Activated naive CD8-positive, alpha-beta T cell treated with anti-CD3 and anti-CD28 coated beads, Interleukin-2, amount 50 U/mL, for 24 hours (primary cell): ENCODE measurements around the gene SLIT3.
A peak's percentile ranks its signal among the peaks of the same experiment; 100 is the strongest.

Experiments used
- ATAC-seq: fragments of 150-1000 bp; cut with Tn5 transposase; one replicate; pipeline ENCODE4 v1.10.0; 2021
- DNase-seq: peaks from one replicate; pipeline ENCODE4 v3.0.0; 2021
- H3K27ac Mint-ChIP-seq: one replicate; pipeline ENCODE4 v1.8.0; 2021; ENCODE audit warnings: mild to moderate bottlenecking, mixed read lengths
- H3K27me3 Mint-ChIP-seq: one replicate; pipeline ENCODE4 v1.8.0; 2021; ENCODE audit warnings: mixed read lengths
- H3K36me3 Mint-ChIP-seq: one replicate; pipeline ENCODE4 v1.8.0; 2021; ENCODE audit warnings: low read depth, mixed read lengths
- H3K4me1 Mint-ChIP-seq: one replicate; pipeline ENCODE4 v1.8.0; 2021; ENCODE audit warnings: mixed read lengths
- H3K4me3 Mint-ChIP-seq: one replicate; pipeline ENCODE4 v1.8.0; 2021; ENCODE audit warnings: mild to moderate bottlenecking, moderate library complexity, mixed read lengths
- H3K9me3 Mint-ChIP-seq: one replicate; pipeline ENCODE4 v1.8.0; 2021; ENCODE audit warnings: mixed read lengths

Gene SLIT3

GRCh38 chr5:168844016-168844921 is 456.7 kb downstream of the SLIT3 start:
- DNase-seq (no peak), ATAC-seq (no peak)
- peaks cover 16% of the 10 kb centered on the region for H3K4me1 Mint-ChIP-seq
- H3K27ac Mint-ChIP-seq, result no peak overlapping the region
- no peaks in the 10 kb centered on the region for H3K36me3 Mint-ChIP-seq
- H3K9me3 Mint-ChIP-seq, result no peaks in the 10 kb centered on the region
- H3K27me3 Mint-ChIP-seq, result peaks cover 18% of the 10 kb centered on the region
- H3K4me3 Mint-ChIP-seq, result no peak overlapping the region

- Mint-ChIP-seq H3K27me3 (peaks cover 18% of the 10 kb centered on the region), H3K4me1 (peaks cover 20% of the 10 kb centered on the region), H3K36me3 (no peaks in the 10 kb centered on the region), H3K4me3 (no peak overlapping the region), H3K27ac (no peak overlapping the region), H3K9me3 (no peaks in the 10 kb centered on the region)
- DNase-seq, result no peak
- ATAC-seq, result no peak
Observed at GRCh38 chr5:168843277-168844015, 457.5 kb downstream of the SLIT3 start.

- ATAC-seq, result no peak
- peaks cover 26% of the 10 kb centered on the region for H3K4me1 Mint-ChIP-seq
- no peak overlapping the region for H3K4me3 Mint-ChIP-seq
- DNase-seq, result no peak
- H3K27me3 Mint-ChIP-seq, result peaks cover 18% of the 10 kb centered on the region
- no peaks in the 10 kb centered on the region for H3K36me3 Mint-ChIP-seq
- H3K27ac Mint-ChIP-seq, result peak overlapping the region; percentile 23
- H3K9me3 Mint-ChIP-seq, result no peaks in the 10 kb centered on the region
Observed at GRCh38 chr5:168842571-168843205, 458.3 kb downstream of the SLIT3 start.

- DNase-seq (no peak), ATAC-seq (no peak)
- peaks cover 11% of the 10 kb centered on the region for H3K27me3 Mint-ChIP-seq
- peak overlapping the region; percentile 61 for H3K27ac Mint-ChIP-seq
- peaks cover 53% of the 10 kb centered on the region for H3K4me1 Mint-ChIP-seq
- no peaks in the 10 kb centered on the region for H3K9me3 Mint-ChIP-seq
- H3K36me3 Mint-ChIP-seq, result no peaks in the 10 kb centered on the region
- no peak overlapping the region for H3K4me3 Mint-ChIP-seq
Observed at GRCh38 chr5:168837852-168838251, 463.1 kb downstream of the SLIT3 start.

- Mint-ChIP-seq H3K27me3 (peaks cover 5% of the 10 kb centered on the region), H3K36me3 (no peaks in the 10 kb centered on the region), H3K4me3 (peak overlapping the region; percentile 12), H3K4me1 (peaks cover 53% of the 10 kb centered on the region), H3K27ac (peak overlapping the region; percentile 90), H3K9me3 (no peaks in the 10 kb centered on the region)
- DNase-seq, result no peak
- peak; percentile 76 for ATAC-seq
Observed at GRCh38 chr5:168836603-168837231, 464.2 kb downstream of the SLIT3 start.

GRCh38 chr5:168833936-168834335 is 467.0 kb downstream of the SLIT3 start:
- Mint-ChIP-seq H3K27me3 (peaks cover 2% of the 10 kb centered on the region), H3K4me3 (no peak overlapping the region), H3K9me3 (no peaks in the 10 kb centered on the region), H3K4me1 (peaks cover 39% of the 10 kb centered on the region), H3K27ac (no peak overlapping the region), H3K36me3 (no peaks in the 10 kb centered on the region)
- ATAC-seq (no peak), DNase-seq (no peak)

GRCh38 chr5:168833383-168833782 is 467.6 kb downstream of the SLIT3 start:
- Mint-ChIP-seq H3K4me1 (peaks cover 34% of the 10 kb centered on the region), H3K9me3 (no peaks in the 10 kb centered on the region), H3K4me3 (no peak overlapping the region), H3K36me3 (no peaks in the 10 kb centered on the region), H3K27me3 (peaks cover 2% of the 10 kb centered on the region), H3K27ac (no peak overlapping the region)
- ATAC-seq, result no peak
- no peak for DNase-seq

- Mint-ChIP-seq H3K4me3 (no peak overlapping the region), H3K27ac (no peak overlapping the region), H3K27me3 (peaks cover 2% of the 10 kb centered on the region), H3K36me3 (no peaks in the 10 kb centered on the region), H3K4me1 (peaks cover 25% of the 10 kb centered on the region), H3K9me3 (no peaks in the 10 kb centered on the region)
- no peak for ATAC-seq
- DNase-seq, result no peak
Observed at GRCh38 chr5:168832308-168832707, 468.6 kb downstream of the SLIT3 start.

- Mint-ChIP-seq H3K9me3 (no peaks in the 10 kb centered on the region), H3K36me3 (no peaks in the 10 kb centered on the region), H3K27me3 (peaks cover 2% of the 10 kb centered on the region), H3K4me3 (no peak overlapping the region), H3K4me1 (peaks cover 16% of the 10 kb centered on the region), H3K27ac (no peak overlapping the region)
- DNase-seq (no peak), ATAC-seq (no peak)
Observed at GRCh38 chr5:168831383-168831782, 469.6 kb downstream of the SLIT3 start.

- Mint-ChIP-seq H3K27ac (no peak overlapping the region), H3K9me3 (no peaks in the 10 kb centered on the region), H3K4me3 (no peak overlapping the region), H3K27me3 (peaks cover 2% of the 10 kb centered on the region), H3K4me1 (peaks cover 10% of the 10 kb centered on the region), H3K36me3 (no peaks in the 10 kb centered on the region)
- DNase-seq, result no peak
- ATAC-seq, result no peak
Observed at GRCh38 chr5:168830833-168831232, 470.1 kb downstream of the SLIT3 start.

- Mint-ChIP-seq H3K27me3 (peaks cover 2% of the 10 kb centered on the region), H3K4me1 (peaks cover 9% of the 10 kb centered on the region), H3K4me3 (no peak overlapping the region), H3K9me3 (no peaks in the 10 kb centered on the region), H3K36me3 (no peaks in the 10 kb centered on the region), H3K27ac (peak overlapping the region; percentile 8)
- no peak for DNase-seq
- ATAC-seq, result peak; percentile 65
Observed at GRCh38 chr5:168829922-168830417, 471.0 kb downstream of the SLIT3 start.

- ATAC-seq (no peak), DNase-seq (no peak)
- Mint-ChIP-seq H3K4me1 (peaks cover 7% of the 10 kb centered on the region), H3K27me3 (peaks cover 2% of the 10 kb centered on the region), H3K4me3 (no peak overlapping the region), H3K36me3 (no peaks in the 10 kb centered on the region), H3K9me3 (no peaks in the 10 kb centered on the region), H3K27ac (no peak overlapping the region)
Observed at GRCh38 chr5:168829044-168829443, 471.9 kb downstream of the SLIT3 start.

- ATAC-seq, result no peak
- no peak overlapping the region for H3K27ac Mint-ChIP-seq
- peaks cover 2% of the 10 kb centered on the region for H3K27me3 Mint-ChIP-seq
- H3K9me3 Mint-ChIP-seq, result no peaks in the 10 kb centered on the region
- DNase-seq, result no peak
- no peak overlapping the region for H3K4me3 Mint-ChIP-seq
- H3K4me1 Mint-ChIP-seq, result peaks cover 11% of the 10 kb centered on the region
- H3K36me3 Mint-ChIP-seq, result no peaks in the 10 kb centered on the region
Observed at GRCh38 chr5:168827636-168828035, 473.3 kb downstream of the SLIT3 start.

- no peak for ATAC-seq
- no peak overlapping the region for H3K4me3 Mint-ChIP-seq
- peaks cover 2% of the 10 kb centered on the region for H3K27me3 Mint-ChIP-seq
- no peaks in the 10 kb centered on the region for H3K36me3 Mint-ChIP-seq
- H3K4me1 Mint-ChIP-seq, result peaks cover 20% of the 10 kb centered on the region
- no peak for DNase-seq
- H3K27ac Mint-ChIP-seq, result no peak overlapping the region
- H3K9me3 Mint-ChIP-seq, result no peaks in the 10 kb centered on the region
Observed at GRCh38 chr5:168826246-168826725, 474.7 kb downstream of the SLIT3 start.
